ENCODE data around the gene ROCK2. TPM values are rescaled to one million over a fixed set of nuclear protein-coding genes. Genes with fewer than 3 reads are reported as not detected.
A peak's percentile ranks its signal among the peaks of the same experiment; 100 is the strongest.

Gene ROCK2
- total and polyA plus RNA-seq, 9 of the 15 experiments (the other 6 are each of a cell fraction or from before 2014, with no cell fraction given), result 4.9 to 30.6 (median 14.3) TPM

GRCh38 chr2:11242542-11243174 is 101.8 kb downstream of the ROCK2 start:
- Histone ChIP-seq H3K4me1 (replicated peaks in 1 of 2; ENCODE audit: control insufficient read depth in 2 of 2, insufficient read depth in 2 of 2, low read length in 2 of 2) (peaks cover 0 to 6% of the 10 kb centered on the region in 2 experiments; a peak in 2 of 5 replicates), H3K9me3 (replicated peaks; ENCODE audit: control insufficient read depth, insufficient read depth, low read depth, low read length) (no peaks in the 10 kb centered on the region), H2AFZ (ENCODE audit: low read depth, low read length) (no peak overlapping the region), H3K27ac (ENCODE audit: extremely low read depth, low read depth, low read length) (no peak overlapping the region), H3K79me2 (ENCODE audit: control insufficient read depth, insufficient read depth, low read length) (no peaks in the 10 kb centered on the region; the same call in 1 of the 3 replicates), H3K4me3 (no peak overlapping the region), H3K9ac (ENCODE audit: insufficient read depth in 1 of 2, low read depth in 2 of 2, low read length in 2 of 2) (no peak overlapping the region), H3K27me3 (ENCODE audit: control insufficient read depth in 2 of 2, insufficient read depth in 2 of 2, low read length in 2 of 2) (no peaks in the 10 kb centered on the region), H3K4me2 (ENCODE audit: insufficient read depth, low read length) (no peak overlapping the region), H3K9me1 (ENCODE audit: control insufficient read depth, insufficient read depth, low read length) (no peaks in the 10 kb centered on the region), H4K20me1 (replicated peaks; ENCODE audit: control insufficient read depth, insufficient read depth, low read length) (no peaks in the 10 kb centered on the region; the same call in 1 of the 2 replicates), H3K36me3 (ENCODE audit: control insufficient read depth, insufficient read depth, low read length) (peaks cover 3% of the 10 kb centered on the region; the same call in 1 of the 3 replicates)
- in situ Hi-C loops (cut with MboI) (loop anchor here (25.0 kb wide), 1 partner anchor 170 kb away; no protein-coding TSS in a partner anchor), intact Hi-C loops (cut with micrococcal nuclease) (loop anchor here (1.0 kb wide), 1 partner anchor 38 kb away; no protein-coding TSS in a partner anchor)
- WGBS (ENCODE audit: insufficient coverage, low coverage, missing lambda C conversion rate), result 41% methylated on average over 2 of the region's 2 CpGs
- FAIRE-seq (no peak), DNase-seq (ENCODE audit: extremely low read depth in 1 of 4, low spot score in 3 of 4) (peak in 1 of 4 experiments; percentile 29), ATAC-seq (peak; percentile 71)
- no TSS peak for BruUV-seq (replicated peaks)
- TF ChIP-seq TEAD4 (IDR thresholded peaks at IDR 0.05; ENCODE audit: low read length), result 0 out of 2 replicates have a peak, but pooled peaks have one; percentile 35
- no peak for TF ChIP-seq TEAD4 (CRISPR knock-in tag; IDR thresholded peaks at IDR 0.05; ENCODE audit: borderline replicate concordance)
- TF ChIP-seq, protein P1, sequence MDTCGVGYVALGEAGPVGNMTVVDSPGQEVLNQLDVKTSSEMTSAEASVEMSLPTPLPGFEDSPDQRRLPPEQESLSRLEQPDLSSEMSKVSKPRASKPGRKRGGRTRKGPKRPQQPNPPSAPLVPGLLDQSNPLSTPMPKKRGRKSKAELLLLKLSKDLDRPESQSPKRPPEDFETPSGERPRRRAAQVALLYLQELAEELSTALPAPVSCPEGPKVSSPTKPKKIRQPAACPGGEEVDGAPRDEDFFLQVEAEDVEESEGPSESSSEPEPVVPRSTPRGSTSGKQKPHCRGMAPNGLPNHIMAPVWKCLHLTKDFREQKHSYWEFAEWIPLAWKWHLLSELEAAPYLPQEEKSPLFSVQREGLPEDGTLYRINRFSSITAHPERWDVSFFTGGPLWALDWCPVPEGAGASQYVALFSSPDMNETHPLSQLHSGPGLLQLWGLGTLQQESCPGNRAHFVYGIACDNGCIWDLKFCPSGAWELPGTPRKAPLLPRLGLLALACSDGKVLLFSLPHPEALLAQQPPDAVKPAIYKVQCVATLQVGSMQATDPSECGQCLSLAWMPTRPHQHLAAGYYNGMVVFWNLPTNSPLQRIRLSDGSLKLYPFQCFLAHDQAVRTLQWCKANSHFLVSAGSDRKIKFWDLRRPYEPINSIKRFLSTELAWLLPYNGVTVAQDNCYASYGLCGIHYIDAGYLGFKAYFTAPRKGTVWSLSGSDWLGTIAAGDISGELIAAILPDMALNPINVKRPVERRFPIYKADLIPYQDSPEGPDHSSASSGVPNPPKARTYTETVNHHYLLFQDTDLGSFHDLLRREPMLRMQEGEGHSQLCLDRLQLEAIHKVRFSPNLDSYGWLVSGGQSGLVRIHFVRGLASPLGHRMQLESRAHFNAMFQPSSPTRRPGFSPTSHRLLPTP (IDR thresholded peaks at IDR 0.05; ENCODE audit: borderline replicate concordance, extremely low read depth, insufficient read length), result no peak
- TF ChIP-seq JUNB (CRISPR knock-in tag; conservative IDR thresholded peaks at IDR 0.05), result no peak
- peak; percentile 64 for TF ChIP-seq CBFA2T3 (IDR thresholded peaks at IDR 0.05)
- TF ChIP-seq CBFA2T2 (conservative IDR thresholded peaks at IDR 0.05), result peak; percentile 46; the same call in 1 of the 2 replicates
- ChIA-PET POLR2A (interaction anchor here (1.0 kb wide), 1 partner anchor 8 kb away, joined by 4 read pairs; no protein-coding TSS in a partner anchor), CTCF (ENCODE audit: low intra/inter-chr PET ratio) (no interaction called here)
